Measurements from ENCODE around the gene NOB1.

- TF ChIP-seq CTCF (IDR thresholded peaks at IDR 0.05; ENCODE audit: insufficient read depth, low read length), result no peak
- TF ChIP-seq POLR2AphosphoS5 (IDR thresholded peaks at IDR 0.05; ENCODE audit: low read depth), result peak; percentile 77
- no peak for TF ChIP-seq SPI1 (IDR thresholded peaks at IDR 0.05; ENCODE audit: borderline replicate concordance, low read depth)
- no peak for TF ChIP-seq GABPA (IDR thresholded peaks at IDR 0.05; ENCODE audit: low read depth)
Observed at GRCh38 chr16:69761983-69762813, 7.5 kb upstream of the NOB1 start, which contains the start of gene WWP2.
